ENCODE results near the gene SETBP1.

SETBP1 gene

GRCh38 chr18:45049578-45050319 is 369.1 kb downstream of the SETBP1 start:
- no peak for DNase-seq

- DNase-seq: no peak
These were observed 370.3 kb downstream of the SETBP1 start for GRCh38 chr18:45050712-45051601.

GRCh38 chr18:45054636-45055035 is 373.9 kb downstream of the SETBP1 start:
- DNase-seq: no peak

GRCh38 chr18:45055811-45056210 is 375.1 kb downstream of the SETBP1 start:
- DNase-seq: no peak

GRCh38 chr18:45056926-45057325 is 376.2 kb downstream of the SETBP1 start:
- DNase-seq: no peak

DNA sequence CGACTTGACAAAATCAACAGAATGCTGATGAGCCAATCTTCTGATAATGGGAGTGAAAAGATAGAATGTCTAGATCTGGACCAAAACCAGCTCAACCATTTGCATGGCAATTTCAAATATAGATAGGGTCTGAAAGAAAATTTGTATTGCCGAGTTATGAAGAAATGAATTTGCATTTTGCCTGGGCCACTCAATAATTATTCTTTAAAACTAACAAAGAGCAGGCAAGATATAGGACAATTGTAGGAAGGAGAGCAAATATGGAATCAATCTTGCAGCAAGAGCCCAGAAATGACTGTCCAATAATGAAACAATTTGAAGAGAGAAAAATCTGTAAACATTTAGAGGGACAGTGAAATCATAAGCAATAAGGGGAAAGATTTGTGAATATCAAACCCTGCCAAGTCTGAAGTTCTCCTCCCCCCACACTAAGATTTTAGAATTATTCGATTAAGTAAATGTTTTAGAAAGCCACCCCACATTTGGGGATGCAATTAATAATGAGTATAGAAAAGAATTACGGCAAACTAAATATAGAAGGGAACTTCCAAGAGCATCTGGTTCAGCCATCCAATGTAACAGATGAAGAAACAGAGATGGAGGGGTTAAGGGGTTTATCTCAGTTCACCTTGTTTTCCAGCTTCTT is 377.4 kb downstream of the SETBP1 start:
- DNase-seq: no peak

- DNase-seq: no peak
These were observed 379.0 kb downstream of the SETBP1 start for GRCh38 chr18:45059695-45060094.

DNA sequence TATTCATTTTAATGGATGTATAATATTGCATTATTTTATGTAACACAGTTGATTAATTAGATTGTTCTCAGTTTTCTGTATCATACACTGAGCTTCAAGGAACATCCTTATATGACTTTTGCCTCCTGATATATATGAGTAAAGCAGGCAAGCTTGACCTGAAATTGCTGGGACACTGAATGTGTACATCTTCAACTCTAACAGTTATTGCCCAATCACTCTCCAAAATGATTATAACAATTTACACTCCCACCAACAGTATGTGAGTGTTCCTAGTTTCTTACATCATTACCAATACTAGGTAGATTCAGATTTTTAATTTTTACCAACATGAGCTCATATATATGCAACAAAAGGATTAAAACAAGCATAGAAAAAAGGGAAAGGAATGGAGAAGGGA is 379.4 kb downstream of the SETBP1 start:
- no peak for DNase-seq

DNA sequence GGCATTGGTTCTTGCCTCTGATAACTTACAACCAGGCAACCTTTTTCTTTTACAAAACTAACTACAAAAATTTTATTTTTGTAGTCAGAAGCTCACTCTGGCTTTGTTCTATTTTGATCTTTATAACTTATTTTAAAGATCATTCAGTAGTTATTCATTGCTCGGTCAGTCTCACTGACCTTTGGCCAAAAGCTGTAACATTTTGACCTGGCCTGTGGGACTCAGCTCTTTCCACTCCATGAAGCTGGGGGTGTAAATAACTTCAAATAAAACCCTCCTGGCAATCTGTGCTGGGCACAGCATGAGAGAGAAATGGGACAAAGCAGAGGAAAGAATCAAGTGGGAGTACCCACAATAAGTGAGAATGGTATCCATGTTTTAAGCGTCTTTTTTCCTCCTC is 380.7 kb downstream of the SETBP1 start:
- DNase-seq: no peak

DNA sequence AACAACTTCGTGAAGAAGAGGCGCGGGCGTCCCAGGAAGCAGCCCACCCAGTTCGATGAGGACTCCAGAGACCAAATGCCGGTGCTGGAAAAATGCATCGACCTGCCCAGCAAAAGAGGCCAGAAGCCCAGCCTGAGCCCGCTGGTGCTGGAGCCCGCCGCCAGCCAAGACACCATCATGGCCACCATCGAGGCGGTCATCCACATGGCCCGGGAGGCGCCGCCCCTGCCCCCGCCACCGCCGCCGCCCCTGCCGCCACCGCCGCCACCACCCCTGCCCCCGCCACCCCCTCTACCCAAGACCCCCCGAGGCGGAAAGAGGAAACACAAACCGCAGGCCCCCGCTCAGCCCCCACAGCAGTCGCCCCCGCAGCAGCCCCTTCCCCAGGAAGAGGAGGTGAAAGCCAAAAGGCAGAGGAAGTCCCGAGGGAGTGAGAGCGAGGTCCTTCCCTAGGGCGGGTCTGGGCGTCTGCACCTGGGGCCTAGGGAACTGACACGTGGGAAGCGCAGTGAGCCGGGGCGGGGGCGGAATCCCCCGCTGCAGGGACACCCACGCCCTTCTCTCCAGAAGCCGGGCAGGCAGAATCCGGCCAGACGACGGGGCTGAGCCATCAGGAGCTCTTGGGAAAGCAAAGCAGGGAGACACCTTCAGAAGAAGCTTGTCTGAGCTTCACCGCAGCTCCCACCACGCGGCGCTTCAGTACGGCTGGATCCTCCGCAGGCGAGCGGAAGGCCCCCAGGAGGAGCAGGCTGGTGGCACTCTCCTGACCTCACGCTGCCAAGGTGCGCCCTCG is 382.8 kb downstream of the SETBP1 start:
- DNase-seq: no peak

- DNase-seq: no peak
These were observed 385.5 kb downstream of the SETBP1 start for GRCh38 chr18:45066210-45066609.

GRCh38 chr18:45066886-45067285 is 386.2 kb downstream of the SETBP1 start:
- DNase-seq: no peak

DNA sequence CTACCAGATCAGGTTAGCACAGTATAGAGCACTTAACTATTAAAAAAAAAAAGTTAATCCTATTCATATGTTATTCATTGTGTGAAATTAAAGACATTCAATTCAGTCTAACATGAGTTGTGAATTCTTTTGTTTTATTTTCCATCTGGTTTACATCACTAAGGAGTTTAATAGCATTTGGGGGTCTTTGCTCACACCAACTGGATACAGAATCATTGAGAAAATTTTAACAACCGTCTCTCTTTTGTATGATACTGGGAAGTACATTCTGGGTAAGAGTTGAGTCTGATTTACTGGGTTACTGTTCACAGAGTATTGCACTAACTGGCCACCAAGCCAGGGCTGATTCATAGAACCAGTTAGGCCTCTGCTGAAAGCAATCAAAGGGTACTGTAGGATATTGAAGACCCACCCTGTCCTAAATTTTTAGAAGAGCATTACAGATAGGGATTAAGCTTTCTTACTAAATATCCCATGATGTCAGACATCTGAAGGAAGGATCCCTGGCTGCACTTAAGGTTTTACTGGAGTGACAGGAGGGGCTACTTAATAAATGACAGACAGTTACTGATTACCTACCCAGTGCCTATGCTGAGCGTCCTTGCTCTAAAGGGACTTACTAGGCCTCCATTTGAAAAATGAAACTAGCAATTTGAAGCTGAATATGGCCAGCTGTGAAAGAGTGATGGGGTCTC is 387.9 kb downstream of the SETBP1 start:
- no peak for DNase-seq

GRCh38 chr18:45069546-45069945 is 388.9 kb downstream of the SETBP1 start:
- no peak for DNase-seq

DNA sequence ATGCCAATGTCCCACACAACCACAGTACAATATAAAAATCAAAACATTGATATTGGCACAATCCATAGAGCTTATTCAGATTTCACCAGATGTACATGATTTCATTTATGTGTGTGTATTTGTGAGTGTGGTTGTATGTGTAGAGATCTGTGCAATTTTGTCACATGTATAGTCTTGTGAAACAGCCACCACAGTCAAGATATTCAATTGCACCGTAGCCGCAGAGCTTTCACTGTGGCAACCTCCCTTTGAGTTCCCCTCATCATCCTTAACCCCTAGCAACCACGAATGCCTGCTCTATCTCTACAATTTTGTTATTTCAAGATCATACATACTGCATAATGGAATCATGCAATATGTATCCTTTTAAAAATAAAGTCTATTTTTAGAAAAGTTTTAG is 391.3 kb downstream of the SETBP1 start:
- no peak for DNase-seq

DNA sequence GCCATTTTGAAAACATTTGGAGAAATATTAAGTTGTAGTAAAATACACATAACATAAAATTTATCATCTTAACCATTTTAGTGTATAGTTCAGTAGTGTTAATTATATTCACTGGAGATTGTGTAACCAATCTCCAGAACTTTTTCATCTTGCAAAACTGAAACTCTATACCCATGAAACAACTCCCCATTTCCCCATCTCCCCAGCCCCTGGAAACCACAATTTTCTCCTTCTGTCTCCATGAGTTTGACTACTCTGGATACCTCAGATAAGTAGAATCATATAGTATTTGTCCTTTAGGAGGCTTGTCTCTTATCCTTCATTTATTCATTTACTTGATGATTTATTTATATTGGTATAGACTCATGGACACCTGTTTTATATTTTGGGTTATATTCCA is 392.9 kb downstream of the SETBP1 start:
- no peak for DNase-seq

DNA sequence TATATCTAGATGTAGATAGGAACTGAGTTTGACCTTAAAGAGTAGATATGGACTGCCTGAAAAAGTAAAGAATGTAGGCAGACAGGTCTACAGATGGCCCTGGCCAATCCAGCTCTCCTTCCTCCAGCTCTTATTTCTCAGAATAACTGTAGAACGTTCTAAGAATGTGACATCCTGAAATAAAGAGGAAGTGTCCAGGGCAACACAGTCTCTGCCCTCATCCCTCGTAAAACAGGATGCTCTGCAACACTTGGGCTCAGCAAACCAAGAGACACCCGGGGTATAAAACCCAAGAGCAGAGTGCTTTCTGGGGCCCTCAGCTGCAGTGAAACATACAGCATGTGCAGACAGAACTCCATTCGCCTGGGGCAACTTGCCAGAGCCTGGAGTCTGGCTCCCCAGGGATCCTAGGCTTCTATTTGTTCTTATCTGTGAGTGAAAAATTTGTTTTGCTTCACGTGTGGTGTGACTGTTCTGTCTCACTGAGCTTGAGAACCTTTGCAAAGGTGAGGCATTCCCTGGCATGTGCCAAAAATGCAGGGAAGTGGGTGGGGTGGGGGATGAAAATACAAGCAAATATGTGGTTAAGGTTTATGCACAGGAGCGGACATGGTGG is 401.0 kb downstream of the SETBP1 start:
- no peak for DNase-seq

GRCh38 chr18:45083226-45083855 is 402.7 kb downstream of the SETBP1 start:
- no peak for DNase-seq

DNA sequence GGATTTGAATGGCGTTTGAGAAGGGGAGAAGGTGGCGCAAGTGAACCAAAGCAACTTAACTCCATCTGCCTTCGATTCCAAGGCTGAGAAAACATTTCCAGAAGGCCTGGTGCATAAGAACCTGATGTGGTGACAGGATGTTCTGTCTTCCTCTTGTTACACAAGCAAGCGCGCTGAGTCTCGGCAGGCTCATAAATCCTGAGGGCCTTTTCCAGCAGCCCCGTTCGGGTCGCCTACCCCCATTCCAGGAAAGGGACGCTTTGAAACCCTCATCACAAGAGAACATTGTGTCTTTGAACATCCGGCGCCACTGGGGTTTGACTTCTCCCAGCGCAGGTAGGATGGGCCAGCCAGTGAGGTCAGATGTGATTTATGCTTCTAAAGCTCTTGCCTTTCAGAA is 403.5 kb downstream of the SETBP1 start:
- no peak for DNase-seq

DNA sequence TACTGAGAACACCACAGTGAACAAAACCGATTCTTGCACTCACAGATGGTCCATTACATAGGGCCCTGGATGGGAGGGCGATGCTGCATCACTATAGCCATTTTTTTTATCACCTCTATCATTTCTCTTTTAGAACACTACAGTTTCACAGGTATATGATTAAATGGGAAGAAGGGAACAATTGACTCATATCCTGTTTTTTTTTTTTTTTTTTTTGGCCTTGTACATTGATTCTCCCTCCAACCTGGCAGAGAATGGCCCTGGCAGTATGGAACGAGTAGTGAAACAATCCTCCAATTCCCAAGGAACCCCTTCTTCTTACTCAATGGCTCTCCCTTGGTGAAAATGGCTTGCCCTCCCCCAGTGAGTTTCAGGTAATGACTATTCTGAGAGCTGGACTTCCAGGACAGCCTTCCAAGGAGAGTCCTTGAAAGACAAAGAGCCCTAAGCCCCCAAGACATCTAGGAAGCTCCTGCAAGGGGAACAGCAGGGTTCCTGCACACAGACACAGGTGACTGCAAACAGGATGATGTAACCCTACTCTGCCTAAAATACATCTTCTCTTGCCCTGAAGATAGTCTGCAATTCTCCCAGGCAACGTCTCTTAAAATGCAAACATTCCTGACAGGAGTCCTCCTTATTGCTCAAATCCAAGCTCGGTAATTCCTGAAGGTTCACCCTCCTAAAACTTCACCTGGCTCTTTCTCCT is 405.4 kb downstream of the SETBP1 start:
- DNase-seq: no peak

DNA sequence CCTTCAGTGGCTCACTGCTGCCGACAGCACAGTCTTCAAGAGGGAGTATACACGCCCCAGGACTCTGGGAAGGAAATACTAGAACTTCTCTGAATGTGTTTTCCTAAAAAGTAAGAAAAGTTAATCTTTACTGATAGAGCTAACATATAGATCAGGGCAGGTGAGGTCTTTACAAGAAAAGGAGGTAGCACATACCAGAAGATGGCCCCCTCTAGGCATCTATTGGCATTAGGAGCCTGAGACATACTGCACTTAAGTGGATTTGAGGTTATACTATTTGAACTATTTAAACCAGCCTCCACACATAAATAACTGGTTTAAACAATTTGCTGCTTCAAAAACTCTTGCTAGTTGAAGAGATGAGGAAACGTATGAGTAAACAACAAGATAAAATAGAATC is 406.1 kb downstream of the SETBP1 start:
- no peak for DNase-seq

Data from NCI-H2029 treated with DMSO at 0.1 percent for 48 hours (cell line).